Measurements from ENCODE around the gene RPS5. TPM values are rescaled to one million over a fixed set of nuclear protein-coding genes. Genes with fewer than 3 reads are reported as not detected.
"Not testable (repeated sequence)": the region's sequence is repeated elsewhere in the genome, so short reads cannot be mapped to it uniquely, and the experiment has no call there.

The RPS5 gene
- polyA plus RNA-seq, 4 donors: 863 to 1,751 (median 1,458) TPM

DNA sequence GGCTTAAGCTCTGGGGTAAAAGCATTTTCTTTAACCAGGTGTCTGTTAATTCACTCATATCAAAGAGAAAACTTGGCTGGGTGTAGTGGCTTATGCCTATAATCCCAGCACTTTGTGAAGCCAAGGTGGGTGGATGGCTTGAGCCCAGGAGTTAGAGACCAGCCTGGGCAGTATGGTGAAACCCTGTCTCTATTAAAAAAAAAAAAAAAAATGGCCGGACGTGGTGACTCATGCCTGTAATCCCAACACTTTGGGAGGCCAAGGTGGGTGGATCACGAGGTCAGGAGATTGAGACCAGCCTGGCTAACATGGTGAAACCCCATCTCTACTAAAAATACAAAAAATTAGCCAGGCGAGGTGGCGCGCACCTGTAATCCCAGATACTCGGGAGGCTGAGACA lies 10.3 kb upstream of the RPS5 start:
- not testable (repeated sequence) for DNase-seq; FAIRE-seq; H3K27ac ChIP-seq (ENCODE audit: low read depth in 1 of 3, low read length in 2 of 3); H3K27me3 ChIP-seq (ENCODE audit: control insufficient read depth in 3 of 3, insufficient read depth in 3 of 3, low read length in 3 of 3); H3K9me3 ChIP-seq (ENCODE audit: control insufficient read depth in 2 of 2, insufficient read depth in 1 of 2, low read depth in 1 of 2, low read length in 1 of 2); H3K4me3 ChIP-seq (ENCODE audit: low read depth in 1 of 3, low read length in 3 of 3)
- H3K36me3 ChIP-seq (ENCODE audit: control insufficient read depth in 3 of 3, insufficient read depth in 2 of 3, low read depth in 1 of 3, low read length in 3 of 3): peaks cover 0 to 19% (median 0%) of the 10 kb centered on the region in 3 donors
- H3K4me1 ChIP-seq (ENCODE audit: control insufficient read depth in 3 of 3, insufficient read depth in 2 of 3, low read depth in 1 of 3, low read length in 2 of 3): peaks cover 0 to 16% (median 4%) of the 10 kb centered on the region in 3 donors
- WGBS, 3 donors: 80 to 82% (median 80%) methylated on average over 7 of the region's 7 CpGs

- 85 to 93% (median 87%) methylated on average over 5 to 6 of the region's 6 CpGs for WGBS, 3 donors
- no peak overlapping the region for H3K4me3 ChIP-seq (ENCODE audit: low read depth in 1 of 3, low read length in 3 of 3)
- FAIRE-seq: no peak
- DNase-seq: no peak
- H3K27me3 ChIP-seq (ENCODE audit: control insufficient read depth in 3 of 3, insufficient read depth in 3 of 3, low read length in 3 of 3): no peaks in the 10 kb centered on the region
- peaks cover 0 to 18% (median 4%) of the 10 kb centered on the region in 3 donors for H3K4me1 ChIP-seq (ENCODE audit: control insufficient read depth in 3 of 3, insufficient read depth in 2 of 3, low read depth in 1 of 3, low read length in 2 of 3)
- peaks cover 0 to 15% (median 0%) of the 10 kb centered on the region in 3 donors for H3K36me3 ChIP-seq (ENCODE audit: control insufficient read depth in 3 of 3, insufficient read depth in 2 of 3, low read depth in 1 of 3, low read length in 3 of 3)
- H3K9me3 ChIP-seq (ENCODE audit: control insufficient read depth in 2 of 2, insufficient read depth in 1 of 2, low read depth in 1 of 2, low read length in 1 of 2): no peaks in the 10 kb centered on the region
- H3K27ac ChIP-seq (ENCODE audit: low read depth in 1 of 3, low read length in 2 of 3): no peak overlapping the region
These were observed 7.8 kb upstream of the RPS5 start for GRCh38 chr19:58379246-58379645.

- Histone ChIP-seq H3K27me3 (ENCODE audit: control insufficient read depth in 3 of 3, insufficient read depth in 3 of 3, low read length in 3 of 3) (no peaks in the 10 kb centered on the region), H3K36me3 (ENCODE audit: control insufficient read depth in 3 of 3, insufficient read depth in 2 of 3, low read depth in 1 of 3, low read length in 3 of 3) (peaks cover 0 to 15% (median 0%) of the 10 kb centered on the region in 3 donors), H3K4me1 (ENCODE audit: control insufficient read depth in 3 of 3, insufficient read depth in 2 of 3, low read depth in 1 of 3, low read length in 2 of 3) (peaks cover 0 to 24% (median 4%) of the 10 kb centered on the region in 3 donors), H3K27ac (ENCODE audit: low read depth in 1 of 3, low read length in 2 of 3) (peak overlapping the region; percentile 57 to 88 (median 88)), H3K9me3 (ENCODE audit: control insufficient read depth in 2 of 2, insufficient read depth in 1 of 2, low read depth in 1 of 2, low read length in 1 of 2) (no peaks in the 10 kb centered on the region), H3K4me3 (ENCODE audit: low read depth in 1 of 3, low read length in 3 of 3) (peak overlapping the region; percentile 48 to 64 (median 58))
- no peak for DNase-seq
- FAIRE-seq: no peak
- WGBS, 3 donors: 1 to 5% (median 2%) methylated on average over 21 to 24 of the region's 24 CpGs
These were observed 6.9 kb upstream of the RPS5 start for GRCh38 chr19:58380037-58380661.

- Histone ChIP-seq H3K36me3 (ENCODE audit: control insufficient read depth in 3 of 3, insufficient read depth in 2 of 3, low read depth in 1 of 3, low read length in 3 of 3) (peaks cover 0 to 15% (median 0%) of the 10 kb centered on the region in 3 donors), H3K27ac (ENCODE audit: low read depth in 1 of 3, low read length in 2 of 3) (peak within 1 kb of the TSS; percentile 57 to 88 (median 88)), H3K4me3 (ENCODE audit: low read depth in 1 of 3, low read length in 3 of 3) (peak within 1 kb of the TSS; percentile 48 to 64 (median 58)), H3K9me3 (ENCODE audit: control insufficient read depth in 2 of 2, insufficient read depth in 1 of 2, low read depth in 1 of 2, low read length in 1 of 2) (no peaks in the 10 kb centered on the region), H3K4me1 (ENCODE audit: control insufficient read depth in 3 of 3, insufficient read depth in 2 of 3, low read depth in 1 of 3, low read length in 2 of 3) (peaks cover 0 to 31% (median 4%) of the 10 kb centered on the region in 3 donors), H3K27me3 (ENCODE audit: control insufficient read depth in 3 of 3, insufficient read depth in 3 of 3, low read length in 3 of 3) (no peaks in the 10 kb centered on the region)
- 0% methylated on average over 67 to 83 of the region's 83 CpGs for WGBS, 3 donors
- peak; percentile 100 for DNase-seq
- peak; percentile 65 for FAIRE-seq
These were observed 6.2 kb upstream of the RPS5 start, which contains the start of gene ZNF837 for GRCh38 chr19:58380662-58381459. ZNF837 (minus strand) TSS chr19:58381030; CDS start chr19:58369332, 11,698 bp downstream.

- peak overlapping the region; percentile 31 to 64 (median 58) for H3K4me3 ChIP-seq (ENCODE audit: low read depth in 1 of 3, low read length in 3 of 3)
- WGBS, 3 donors: 22 to 29% (median 23%) methylated on average over 26 of the region's 26 CpGs
- no peak for DNase-seq
- no peak for FAIRE-seq
- H3K36me3 ChIP-seq (ENCODE audit: control insufficient read depth in 3 of 3, insufficient read depth in 2 of 3, low read depth in 1 of 3, low read length in 3 of 3): peaks cover 0 to 15% (median 0%) of the 10 kb centered on the region in 3 donors
- peak overlapping the region; percentile 36 to 88 (median 65) for H3K27ac ChIP-seq (ENCODE audit: low read depth in 1 of 3, low read length in 2 of 3)
- no peaks in the 10 kb centered on the region for H3K27me3 ChIP-seq (ENCODE audit: control insufficient read depth in 3 of 3, insufficient read depth in 3 of 3, low read length in 3 of 3)
- H3K9me3 ChIP-seq (ENCODE audit: control insufficient read depth in 2 of 2, insufficient read depth in 1 of 2, low read depth in 1 of 2, low read length in 1 of 2): no peaks in the 10 kb centered on the region
- peaks cover 0 to 34% (median 4%) of the 10 kb centered on the region in 3 donors for H3K4me1 ChIP-seq (ENCODE audit: control insufficient read depth in 3 of 3, insufficient read depth in 2 of 3, low read depth in 1 of 3, low read length in 2 of 3)
These were observed 5.4 kb upstream of the RPS5 start for GRCh38 chr19:58381460-58382212.

DNA sequence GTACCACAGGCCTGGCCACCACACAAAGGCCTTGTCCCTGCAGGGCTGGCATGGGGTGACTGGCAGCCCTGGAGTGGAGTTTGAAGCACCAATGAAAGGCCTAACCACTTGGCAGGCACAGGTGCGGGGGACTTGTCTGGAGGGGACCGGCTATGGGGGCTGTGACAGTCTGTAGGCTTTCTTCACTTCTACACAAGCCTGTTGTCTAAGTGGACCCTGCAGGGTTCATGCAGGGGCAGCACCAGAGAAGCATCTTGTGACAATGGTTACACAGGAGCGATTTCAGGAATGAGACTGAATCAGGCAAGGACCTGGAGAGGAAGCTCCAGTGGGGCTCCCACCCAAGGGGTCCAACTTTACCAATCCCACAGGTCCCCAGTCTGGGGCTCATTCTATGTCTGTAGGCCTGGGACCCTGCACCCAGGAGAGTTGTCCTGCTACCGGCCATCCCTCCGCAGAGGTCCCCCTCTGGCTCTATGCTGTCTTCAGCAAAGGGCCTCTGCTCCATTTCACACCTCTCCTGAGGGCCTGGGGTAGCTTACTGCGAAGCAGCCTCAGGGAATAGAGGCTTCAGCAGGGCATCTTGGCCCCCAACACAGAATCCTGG lies 4.0 kb upstream of the RPS5 start:
- Histone ChIP-seq H3K27ac (ENCODE audit: low read depth in 1 of 3, low read length in 2 of 3) (no peak overlapping the region), H3K36me3 (ENCODE audit: control insufficient read depth in 3 of 3, insufficient read depth in 2 of 3, low read depth in 1 of 3, low read length in 3 of 3) (peaks cover 0 to 11% (median 0%) of the 10 kb centered on the region in 3 donors), H3K4me3 (ENCODE audit: low read depth in 1 of 3, low read length in 3 of 3) (no peak overlapping the region), H3K9me3 (ENCODE audit: control insufficient read depth in 2 of 2, insufficient read depth in 1 of 2, low read depth in 1 of 2, low read length in 1 of 2) (no peaks in the 10 kb centered on the region), H3K4me1 (ENCODE audit: control insufficient read depth in 3 of 3, insufficient read depth in 2 of 3, low read depth in 1 of 3, low read length in 2 of 3) (peaks cover under 1 to 39% (median 8%) of the 10 kb centered on the region in 3 donors), H3K27me3 (ENCODE audit: control insufficient read depth in 3 of 3, insufficient read depth in 3 of 3, low read length in 3 of 3) (no peaks in the 10 kb centered on the region)
- DNase-seq (no peak), FAIRE-seq (no peak)
- WGBS, 3 donors: 92 to 96% (median 93%) methylated on average over 6 of the region's 6 CpGs

- H3K9me3 ChIP-seq (ENCODE audit: control insufficient read depth in 2 of 2, insufficient read depth in 1 of 2, low read depth in 1 of 2, low read length in 1 of 2): no peaks in the 10 kb centered on the region
- DNase-seq (no peak), FAIRE-seq (no peak)
- H3K27me3 ChIP-seq (ENCODE audit: control insufficient read depth in 3 of 3, insufficient read depth in 3 of 3, low read length in 3 of 3): no peaks in the 10 kb centered on the region
- peak overlapping the region in 2 of 3 donors; percentile 98 to 100 for H3K27ac ChIP-seq (ENCODE audit: low read depth in 1 of 3, low read length in 2 of 3)
- 69 to 81% (median 73%) methylated on average over 9 of the region's 9 CpGs for WGBS, 3 donors
- peak overlapping the region in 1 of 3 donors; percentile 83 for H3K4me3 ChIP-seq (ENCODE audit: low read depth in 1 of 3, low read length in 3 of 3)
- peaks cover 3 to 29% (median 5%) of the 10 kb centered on the region in 3 donors for H3K4me1 ChIP-seq (ENCODE audit: control insufficient read depth in 3 of 3, insufficient read depth in 2 of 3, low read depth in 1 of 3, low read length in 2 of 3)
- H3K36me3 ChIP-seq (ENCODE audit: control insufficient read depth in 3 of 3, insufficient read depth in 2 of 3, low read depth in 1 of 3, low read length in 3 of 3): peaks cover 0 to 13% (median 0%) of the 10 kb centered on the region in 3 donors
These were observed 1.7 kb upstream of the RPS5 start for GRCh38 chr19:58385313-58385890.
